ENCODE results near the gene HGFAC.

HGFAC gene

DNA sequence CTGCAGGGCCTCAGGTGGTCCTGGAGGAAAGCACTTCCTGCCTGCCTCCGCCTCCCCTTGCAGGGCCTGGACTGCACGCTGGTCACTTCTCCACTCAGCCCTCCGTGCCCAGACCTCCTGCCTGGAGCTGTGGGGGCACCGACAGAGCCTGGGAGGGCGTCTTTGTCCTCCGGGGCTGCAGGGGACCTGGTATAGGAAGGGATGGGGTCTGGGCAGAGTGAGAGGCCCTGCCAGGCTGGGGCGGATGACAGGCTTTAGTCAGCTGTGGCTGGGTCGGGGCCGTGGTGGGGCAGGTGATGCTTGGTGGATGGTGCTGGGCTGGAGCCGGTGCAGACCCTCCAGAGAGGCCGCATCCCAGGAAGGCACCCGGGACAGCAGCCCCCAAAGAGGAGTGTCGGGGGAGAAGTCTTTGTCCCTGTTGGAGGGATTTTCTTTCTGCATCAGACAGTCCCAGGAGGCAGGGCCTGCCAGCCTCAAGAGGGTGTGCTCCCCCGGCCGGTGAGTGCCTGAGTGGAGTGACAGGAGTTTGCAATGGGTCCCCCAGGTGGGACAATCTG lies 22.7 kb downstream of the HGFAC start:
- Histone ChIP-seq H3K4me3 (ENCODE audit: low read depth, low read length) (no peak overlapping the region), H3K36me3 (no peaks in the 10 kb centered on the region), H3K9me3 (no peaks in the 10 kb centered on the region), H3K27me3 (no peaks in the 10 kb centered on the region), H3K4me1 (peaks cover 5% of the 10 kb centered on the region)
- no peak for DNase-seq
- TF ChIP-seq, protein P1, sequence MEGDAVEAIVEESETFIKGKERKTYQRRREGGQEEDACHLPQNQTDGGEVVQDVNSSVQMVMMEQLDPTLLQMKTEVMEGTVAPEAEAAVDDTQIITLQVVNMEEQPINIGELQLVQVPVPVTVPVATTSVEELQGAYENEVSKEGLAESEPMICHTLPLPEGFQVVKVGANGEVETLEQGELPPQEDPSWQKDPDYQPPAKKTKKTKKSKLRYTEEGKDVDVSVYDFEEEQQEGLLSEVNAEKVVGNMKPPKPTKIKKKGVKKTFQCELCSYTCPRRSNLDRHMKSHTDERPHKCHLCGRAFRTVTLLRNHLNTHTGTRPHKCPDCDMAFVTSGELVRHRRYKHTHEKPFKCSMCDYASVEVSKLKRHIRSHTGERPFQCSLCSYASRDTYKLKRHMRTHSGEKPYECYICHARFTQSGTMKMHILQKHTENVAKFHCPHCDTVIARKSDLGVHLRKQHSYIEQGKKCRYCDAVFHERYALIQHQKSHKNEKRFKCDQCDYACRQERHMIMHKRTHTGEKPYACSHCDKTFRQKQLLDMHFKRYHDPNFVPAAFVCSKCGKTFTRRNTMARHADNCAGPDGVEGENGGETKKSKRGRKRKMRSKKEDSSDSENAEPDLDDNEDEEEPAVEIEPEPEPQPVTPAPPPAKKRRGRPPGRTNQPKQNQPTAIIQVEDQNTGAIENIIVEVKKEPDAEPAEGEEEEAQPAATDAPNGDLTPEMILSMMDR (IDR thresholded peaks at IDR 0.05; ENCODE audit: low read depth, low read length), result no peak

DNA sequence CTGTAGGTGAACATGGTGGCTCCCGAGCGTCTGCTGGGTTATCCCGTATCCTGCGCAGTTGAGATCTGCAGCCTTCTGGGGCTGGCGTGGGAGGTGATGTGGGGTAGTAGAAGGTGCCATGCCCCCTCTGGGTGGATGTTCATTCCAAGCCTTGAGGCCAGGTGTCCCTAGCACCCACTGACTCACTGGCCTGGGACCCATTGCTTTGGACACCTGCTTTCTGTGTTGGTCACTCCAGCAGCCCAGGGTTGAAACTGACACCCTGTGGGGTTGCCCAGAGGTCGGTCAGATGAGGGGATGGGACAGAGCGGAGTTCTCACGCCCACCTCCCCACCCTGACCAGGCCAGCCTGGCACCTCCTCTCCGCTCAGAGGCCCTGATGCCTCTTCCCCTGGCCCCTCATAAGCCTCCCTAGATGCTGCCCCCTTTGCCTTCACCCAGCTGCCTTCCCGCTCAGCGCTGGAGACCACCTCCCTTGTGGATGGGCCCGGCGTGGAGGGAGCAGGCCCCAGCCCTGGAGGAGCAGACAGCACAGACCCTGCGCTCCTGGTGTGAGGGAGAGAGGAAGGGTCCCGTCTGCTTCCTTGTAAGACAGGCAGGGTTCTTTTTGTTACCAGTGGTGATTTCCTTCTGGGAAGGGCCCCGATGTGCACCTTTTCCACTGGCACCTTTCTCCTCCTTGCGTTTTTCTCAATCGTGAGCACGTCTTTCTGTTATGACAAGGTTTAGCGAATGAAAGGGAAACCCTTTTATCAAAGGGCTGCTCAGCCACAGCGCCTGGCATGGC lies 23.3 kb downstream of the HGFAC start:
- H3K36me3 ChIP-seq, result no peaks in the 10 kb centered on the region

DNA sequence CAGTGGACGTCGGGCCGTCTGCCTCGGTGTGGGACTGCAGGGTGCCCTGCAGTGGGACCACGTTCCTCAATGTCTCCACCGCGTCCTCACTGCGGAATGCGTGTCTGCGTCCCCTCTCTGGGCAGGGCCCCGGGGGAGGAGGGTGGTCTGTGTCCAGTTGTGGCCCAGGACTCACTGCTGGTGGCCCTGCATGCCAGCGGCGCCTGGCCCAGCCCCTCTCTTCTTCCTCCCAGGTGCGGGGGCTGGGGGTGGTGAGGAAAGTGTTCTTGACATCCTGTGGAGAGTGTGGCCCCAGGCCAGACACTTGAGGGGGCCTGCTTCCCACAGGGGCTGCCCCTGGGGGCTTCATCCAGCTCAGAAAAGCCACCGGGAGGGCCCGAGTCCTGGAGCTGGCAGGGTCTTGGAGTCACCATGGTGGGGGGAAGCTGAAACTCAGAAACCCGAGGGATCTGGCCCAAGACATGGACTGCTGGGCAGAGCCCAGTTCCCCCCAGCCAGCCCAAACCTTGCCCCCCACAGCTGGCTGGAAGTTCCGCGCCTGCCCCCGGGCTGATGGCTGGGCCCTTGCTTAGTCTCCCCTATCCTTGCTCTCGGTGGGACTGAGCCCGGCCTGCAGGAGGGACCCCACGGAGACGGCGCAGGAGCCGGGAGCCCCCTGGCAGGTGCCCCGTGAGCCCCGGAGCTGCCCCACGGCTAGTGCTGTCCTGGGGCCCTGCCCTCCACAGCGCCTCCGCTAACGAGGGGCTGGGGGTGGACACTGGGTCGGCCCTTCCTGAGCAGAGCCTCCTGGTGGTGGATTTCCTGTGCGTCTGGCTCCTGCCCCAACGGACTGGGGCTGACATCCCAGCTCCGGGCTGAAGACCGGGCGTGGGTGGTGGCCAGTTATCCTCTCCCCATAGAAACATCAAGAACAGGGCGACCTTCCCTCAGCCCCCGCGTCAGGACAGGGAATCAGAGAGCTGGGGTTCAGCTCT lies 24.2 kb downstream of the HGFAC start:
- no peak for DNase-seq
- no peaks in the 10 kb centered on the region for H3K36me3 ChIP-seq
- TF ChIP-seq, protein P1 (IDR thresholded peaks at IDR 0.05; ENCODE audit: low read depth, low read length), result no peak
- H3K9me3 ChIP-seq, result no peaks in the 10 kb centered on the region
- H3K4me1 ChIP-seq, result peaks cover 5% of the 10 kb centered on the region
- H3K4me3 ChIP-seq (ENCODE audit: low read depth, low read length), result no peak overlapping the region
- no peaks in the 10 kb centered on the region for H3K27me3 ChIP-seq

More for the DNA sequence above, 23.3 kb downstream of the HGFAC start:
- Histone ChIP-seq H3K4me1 (peaks cover 5% of the 10 kb centered on the region), H3K4me3 (ENCODE audit: low read depth, low read length) (no peak overlapping the region), H3K27me3 (no peaks in the 10 kb centered on the region), H3K9me3 (no peaks in the 10 kb centered on the region)
- TF ChIP-seq, protein P1 (IDR thresholded peaks at IDR 0.05; ENCODE audit: low read depth, low read length), result no peak
- DNase-seq, result no peak

DNA sequence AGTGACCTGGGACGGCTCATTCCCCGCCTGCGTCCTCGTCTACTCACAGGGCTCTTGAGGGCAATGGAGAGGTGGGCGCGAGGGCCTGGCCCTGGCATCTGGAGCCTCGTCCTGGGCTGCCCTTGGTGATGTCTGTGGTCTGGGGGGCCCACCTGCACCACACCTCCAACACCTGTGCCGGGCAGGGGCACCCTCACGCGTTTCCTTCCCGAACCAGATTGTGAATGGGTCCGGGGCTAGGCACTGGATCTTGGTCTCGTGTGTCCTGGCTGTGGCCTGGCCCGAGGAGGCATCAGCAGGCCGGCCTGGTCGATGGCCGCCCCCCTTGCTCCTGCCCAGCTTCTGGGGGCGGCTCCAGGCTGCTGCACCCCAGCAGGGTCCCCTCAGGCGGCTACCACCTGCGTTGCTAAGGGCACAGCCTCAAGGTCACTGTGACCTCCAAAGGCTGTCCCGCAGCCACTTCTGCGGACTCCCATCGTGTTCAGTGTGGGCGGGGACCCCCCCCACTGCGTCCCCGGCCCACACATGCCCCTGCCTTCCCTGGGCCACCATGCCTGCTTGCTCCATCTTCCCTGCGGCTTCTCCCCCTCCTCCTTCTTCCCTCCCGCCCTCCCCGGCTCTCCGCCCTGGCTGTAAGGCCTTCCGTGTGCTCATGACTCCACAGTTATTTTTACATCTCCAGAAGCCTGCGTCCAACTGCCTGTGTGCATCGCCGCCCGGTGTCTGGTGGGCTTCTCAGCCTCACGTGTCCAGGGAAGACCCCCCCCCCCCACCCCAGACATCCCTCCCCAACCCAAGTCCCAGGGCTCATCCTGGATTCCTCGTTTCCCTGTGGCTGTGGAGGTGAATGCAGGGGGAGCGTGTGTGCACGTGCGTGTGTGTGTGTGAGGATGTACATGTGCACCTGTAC lies 25.2 kb downstream of the HGFAC start:
- no peak for DNase-seq
- peaks cover 2% of the 10 kb centered on the region for H3K4me1 ChIP-seq
- no peaks in the 10 kb centered on the region for H3K27me3 ChIP-seq
- no peaks in the 10 kb centered on the region for H3K36me3 ChIP-seq
- no peaks in the 10 kb centered on the region for H3K9me3 ChIP-seq
- TF ChIP-seq, protein P1 (IDR thresholded peaks at IDR 0.05; ENCODE audit: low read depth, low read length), result no peak
- no peak overlapping the region for H3K4me3 ChIP-seq (ENCODE audit: low read depth, low read length)

DNA sequence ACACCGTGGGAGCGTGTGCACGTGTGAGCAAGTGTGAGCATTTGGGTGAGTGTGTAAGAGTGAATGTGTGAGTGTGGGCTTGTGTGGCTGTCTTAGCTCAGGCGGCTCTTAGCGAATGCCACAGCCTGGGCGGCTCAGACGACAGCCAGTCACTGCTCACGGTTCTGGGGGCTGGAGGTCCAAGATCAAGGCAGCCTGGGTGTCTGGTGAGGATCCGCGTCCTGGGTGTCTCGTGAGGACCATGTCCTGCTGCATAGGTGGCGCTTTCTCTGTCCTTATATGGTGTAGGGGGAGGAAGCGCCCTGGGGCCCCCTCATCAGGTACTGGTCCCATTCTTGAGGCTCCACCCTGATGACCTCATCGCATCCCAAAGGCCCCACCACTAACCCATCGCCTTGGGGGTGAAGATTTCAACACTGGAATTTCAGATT lies 25.8 kb downstream of the HGFAC start:
- H3K4me3 ChIP-seq (ENCODE audit: low read depth, low read length), result no peak overlapping the region
- DNase-seq, result no peak
- TF ChIP-seq, protein P1 (IDR thresholded peaks at IDR 0.05; ENCODE audit: low read depth, low read length), result no peak
- H3K9me3 ChIP-seq, result no peaks in the 10 kb centered on the region
- H3K4me1 ChIP-seq, result no peaks in the 10 kb centered on the region
- H3K36me3 ChIP-seq, result no peaks in the 10 kb centered on the region
- H3K27me3 ChIP-seq, result no peaks in the 10 kb centered on the region

Data from BE2C (cell line).